Stimulated activated naive CD4-positive, alpha-beta T cell treated with Interleukin-2 at 50 U/mL for 16 hours (primary cell): Measurements from ENCODE around the gene CD2.
A peak's percentile ranks its signal among the peaks of the same experiment; 100 is the strongest.

Experiments
- DNase-seq: peaks from one replicate; lab custom pipeline; 2025; lab: John Stamatoyannopoulos, UW

The CD2 gene

GRCh38 chr1:116777831-116778830, 23.9 kb downstream of the CD2 start:
- DNase-seq = no peak

GRCh38 chr1:116781034-116781433, 26.8 kb downstream of the CD2 start:
- DNase-seq = no peak

- DNase-seq = no peak
Measured at GRCh38 chr1:116785006-116785405, 30.8 kb downstream of the CD2 start.

GRCh38 chr1:116786049-116786448, 31.8 kb downstream of the CD2 start:
- DNase-seq = no peak

- DNase-seq = no peak
Measured at GRCh38 chr1:116791727-116792126, 37.5 kb downstream of the CD2 start.

- no peak for DNase-seq
Measured at GRCh38 chr1:116793357-116793935, 39.2 kb downstream of the CD2 start.

GRCh38 chr1:116794371-116794770, 40.1 kb downstream of the CD2 start:
- no peak for DNase-seq

GRCh38 chr1:116794804-116795481, 40.7 kb downstream of the CD2 start:
- DNase-seq = no peak

- no peak for DNase-seq
Measured at GRCh38 chr1:116795482-116795829, 41.2 kb downstream of the CD2 start.

- DNase-seq = no peak
Measured at GRCh38 chr1:116804736-116805135, 50.5 kb downstream of the CD2 start.

GRCh38 chr1:116805398-116805797, 51.2 kb downstream of the CD2 start:
- DNase-seq = no peak

GRCh38 chr1:116806245-116806644, 52.0 kb downstream of the CD2 start:
- peak; percentile 87 for DNase-seq

GRCh38 chr1:116806671-116807070, 52.4 kb downstream of the CD2 start:
- DNase-seq = no peak

GRCh38 chr1:116807394-116808199, 53.4 kb downstream of the CD2 start:
- DNase-seq = no peak

GRCh38 chr1:116808200-116808847, 54.1 kb downstream of the CD2 start:
- no peak for DNase-seq

- no peak for DNase-seq
Measured at GRCh38 chr1:116808848-116809508, 54.7 kb downstream of the CD2 start.

- no peak for DNase-seq
Measured at GRCh38 chr1:116811321-116811720, 57.1 kb downstream of the CD2 start.

GRCh38 chr1:116814926-116815723, 60.9 kb downstream of the CD2 start:
- peak; percentile 26 for DNase-seq

- peak; percentile 77 for DNase-seq
Measured at GRCh38 chr1:116817582-116818064, 63.4 kb downstream of the CD2 start.
